ENCODE data around the gene WDR86.

Gene WDR86

DNA sequence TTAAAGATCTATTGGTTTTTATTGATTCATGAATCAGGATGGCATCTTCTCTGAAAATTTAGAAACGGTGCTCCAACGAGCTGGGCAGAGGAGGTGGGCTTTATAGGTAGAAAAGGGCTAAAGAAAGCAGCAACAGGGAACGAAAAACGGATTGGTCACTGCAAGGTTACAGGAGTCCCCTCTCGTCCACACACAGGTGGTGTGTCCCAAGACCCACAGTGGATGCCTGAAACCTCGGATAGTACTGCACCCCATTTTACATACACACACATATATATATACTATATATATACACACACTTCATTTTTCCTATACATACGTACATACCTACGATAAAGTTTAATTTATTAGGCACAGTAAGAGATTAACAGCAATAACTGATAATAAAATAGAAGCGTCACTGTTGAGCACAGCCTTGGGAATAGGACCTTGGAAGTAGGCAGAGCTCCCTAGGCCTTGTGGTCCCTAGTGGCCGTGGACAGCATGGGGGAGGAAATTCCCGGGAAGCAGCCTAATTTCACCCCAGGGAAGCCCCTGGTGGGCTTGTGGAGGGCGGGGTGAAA, 69.0 kb downstream of the WDR86 start:
- H3K27me3 ChIP-seq (ENCODE audit: insufficient read depth, poor library complexity, severe bottlenecking), result no peaks in the 10 kb centered on the region
- no peak for DNase-seq (ENCODE audit: low read depth in 1 of 2, low spot score in 1 of 2)
- H3K4me3 ChIP-seq (replicated peaks; ENCODE audit: insufficient read depth, low read length), result no peak overlapping the region
- H3K27ac ChIP-seq (replicated peaks), result no peak overlapping the region
- TF ChIP-seq GABPA (IDR thresholded peaks at IDR 0.05; ENCODE audit: low read depth) (no peak), SPI1 (IDR thresholded peaks at IDR 0.05; ENCODE audit: borderline replicate concordance, low read depth) (no peak), POLR2AphosphoS5 (IDR thresholded peaks at IDR 0.05; ENCODE audit: low read depth) (no peak)
- TF ChIP-seq, protein P1, sequence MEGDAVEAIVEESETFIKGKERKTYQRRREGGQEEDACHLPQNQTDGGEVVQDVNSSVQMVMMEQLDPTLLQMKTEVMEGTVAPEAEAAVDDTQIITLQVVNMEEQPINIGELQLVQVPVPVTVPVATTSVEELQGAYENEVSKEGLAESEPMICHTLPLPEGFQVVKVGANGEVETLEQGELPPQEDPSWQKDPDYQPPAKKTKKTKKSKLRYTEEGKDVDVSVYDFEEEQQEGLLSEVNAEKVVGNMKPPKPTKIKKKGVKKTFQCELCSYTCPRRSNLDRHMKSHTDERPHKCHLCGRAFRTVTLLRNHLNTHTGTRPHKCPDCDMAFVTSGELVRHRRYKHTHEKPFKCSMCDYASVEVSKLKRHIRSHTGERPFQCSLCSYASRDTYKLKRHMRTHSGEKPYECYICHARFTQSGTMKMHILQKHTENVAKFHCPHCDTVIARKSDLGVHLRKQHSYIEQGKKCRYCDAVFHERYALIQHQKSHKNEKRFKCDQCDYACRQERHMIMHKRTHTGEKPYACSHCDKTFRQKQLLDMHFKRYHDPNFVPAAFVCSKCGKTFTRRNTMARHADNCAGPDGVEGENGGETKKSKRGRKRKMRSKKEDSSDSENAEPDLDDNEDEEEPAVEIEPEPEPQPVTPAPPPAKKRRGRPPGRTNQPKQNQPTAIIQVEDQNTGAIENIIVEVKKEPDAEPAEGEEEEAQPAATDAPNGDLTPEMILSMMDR (IDR thresholded peaks at IDR 0.05; ENCODE audit: insufficient read depth, low read length), result no peak
- TF ChIP-seq, protein P2, sequence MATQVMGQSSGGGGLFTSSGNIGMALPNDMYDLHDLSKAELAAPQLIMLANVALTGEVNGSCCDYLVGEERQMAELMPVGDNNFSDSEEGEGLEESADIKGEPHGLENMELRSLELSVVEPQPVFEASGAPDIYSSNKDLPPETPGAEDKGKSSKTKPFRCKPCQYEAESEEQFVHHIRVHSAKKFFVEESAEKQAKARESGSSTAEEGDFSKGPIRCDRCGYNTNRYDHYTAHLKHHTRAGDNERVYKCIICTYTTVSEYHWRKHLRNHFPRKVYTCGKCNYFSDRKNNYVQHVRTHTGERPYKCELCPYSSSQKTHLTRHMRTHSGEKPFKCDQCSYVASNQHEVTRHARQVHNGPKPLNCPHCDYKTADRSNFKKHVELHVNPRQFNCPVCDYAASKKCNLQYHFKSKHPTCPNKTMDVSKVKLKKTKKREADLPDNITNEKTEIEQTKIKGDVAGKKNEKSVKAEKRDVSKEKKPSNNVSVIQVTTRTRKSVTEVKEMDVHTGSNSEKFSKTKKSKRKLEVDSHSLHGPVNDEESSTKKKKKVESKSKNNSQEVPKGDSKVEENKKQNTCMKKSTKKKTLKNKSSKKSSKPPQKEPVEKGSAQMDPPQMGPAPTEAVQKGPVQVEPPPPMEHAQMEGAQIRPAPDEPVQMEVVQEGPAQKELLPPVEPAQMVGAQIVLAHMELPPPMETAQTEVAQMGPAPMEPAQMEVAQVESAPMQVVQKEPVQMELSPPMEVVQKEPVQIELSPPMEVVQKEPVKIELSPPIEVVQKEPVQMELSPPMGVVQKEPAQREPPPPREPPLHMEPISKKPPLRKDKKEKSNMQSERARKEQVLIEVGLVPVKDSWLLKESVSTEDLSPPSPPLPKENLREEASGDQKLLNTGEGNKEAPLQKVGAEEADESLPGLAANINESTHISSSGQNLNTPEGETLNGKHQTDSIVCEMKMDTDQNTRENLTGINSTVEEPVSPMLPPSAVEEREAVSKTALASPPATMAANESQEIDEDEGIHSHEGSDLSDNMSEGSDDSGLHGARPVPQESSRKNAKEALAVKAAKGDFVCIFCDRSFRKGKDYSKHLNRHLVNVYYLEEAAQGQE (IDR thresholded peaks at IDR 0.05; ENCODE audit: insufficient replicate concordance, low read depth), result no peak

DNA sequence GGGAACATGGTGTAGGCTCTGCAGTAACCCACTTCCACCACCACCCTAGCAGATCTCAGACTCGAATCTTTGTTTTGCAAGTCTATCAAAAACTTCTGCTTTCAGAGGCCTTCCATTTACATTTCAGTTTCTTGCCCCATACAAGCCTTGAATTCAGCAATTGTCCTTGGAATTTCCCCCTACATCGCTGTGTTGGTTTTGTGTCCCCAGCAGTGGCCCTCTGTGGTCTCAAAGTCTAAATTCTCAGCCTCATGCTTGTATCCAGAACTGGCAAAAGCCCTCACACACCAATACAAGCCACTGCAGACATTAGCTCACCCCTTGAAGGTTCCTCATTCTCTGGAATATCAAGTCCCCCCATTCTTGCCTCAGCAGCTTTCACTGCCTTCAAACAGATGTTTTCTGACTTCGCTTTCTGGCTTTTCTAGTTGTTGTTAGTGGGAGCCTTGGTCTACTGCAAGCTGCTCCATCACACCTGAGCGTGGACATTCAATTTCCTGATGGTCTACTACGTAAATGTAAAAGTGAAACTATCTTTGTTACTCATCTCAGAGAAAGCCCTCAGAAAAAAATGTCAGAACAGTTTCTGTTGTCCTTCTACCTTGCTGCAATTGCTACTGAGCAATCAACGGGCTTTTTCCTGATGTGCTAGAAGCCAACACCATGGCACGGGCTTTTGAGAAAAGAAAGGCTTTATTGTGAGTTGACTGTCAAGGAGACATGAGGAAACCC, 70.0 kb downstream of the WDR86 start:
- Histone ChIP-seq H3K27me3 (ENCODE audit: insufficient read depth, poor library complexity, severe bottlenecking) (no peaks in the 10 kb centered on the region), H3K27ac (replicated peaks) (peak overlapping the region; percentile 77), H3K4me3 (replicated peaks; ENCODE audit: insufficient read depth, low read length) (no peak overlapping the region)
- DNase-seq (ENCODE audit: low read depth in 1 of 2, low spot score in 1 of 2), result peak in 1 of 2 experiments; percentile 78
- TF ChIP-seq, protein P2 (IDR thresholded peaks at IDR 0.05; ENCODE audit: insufficient replicate concordance, low read depth), result no peak
- TF ChIP-seq POLR2AphosphoS5 (IDR thresholded peaks at IDR 0.05; ENCODE audit: low read depth) (no peak), GABPA (IDR thresholded peaks at IDR 0.05; ENCODE audit: low read depth) (no peak), SPI1 (IDR thresholded peaks at IDR 0.05; ENCODE audit: borderline replicate concordance, low read depth) (no peak)
- TF ChIP-seq, protein P1 (IDR thresholded peaks at IDR 0.05; ENCODE audit: insufficient read depth, low read length), result no peak

DNA sequence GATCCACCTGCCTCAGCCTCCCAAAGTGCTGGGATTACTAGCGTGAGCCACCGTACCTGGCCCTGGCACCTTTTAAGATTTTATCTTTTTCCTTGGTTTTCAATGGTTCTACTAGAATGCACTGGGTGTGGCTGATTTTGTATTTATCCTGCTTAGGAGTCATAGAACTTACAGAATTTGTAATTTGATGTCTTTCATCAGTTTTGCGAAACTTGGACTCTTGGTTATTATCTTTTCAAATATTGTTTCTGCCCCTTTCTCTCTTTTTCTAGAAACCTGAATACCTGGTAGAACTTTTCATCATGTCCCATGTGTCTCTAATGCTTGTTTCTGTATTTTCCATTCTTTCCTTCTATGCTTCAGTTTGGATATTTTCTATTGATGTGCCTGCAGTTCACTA, 71.0 kb downstream of the WDR86 start:
- Histone ChIP-seq H3K27ac (replicated peaks) (no peak overlapping the region; the same call in 1 of the 2 replicates), H3K27me3 (ENCODE audit: insufficient read depth, poor library complexity, severe bottlenecking) (no peaks in the 10 kb centered on the region), H3K4me3 (replicated peaks; ENCODE audit: insufficient read depth, low read length) (no peak overlapping the region)
- no peak for DNase-seq (ENCODE audit: low read depth in 1 of 2, low spot score in 1 of 2)
- TF ChIP-seq POLR2AphosphoS5 (IDR thresholded peaks at IDR 0.05; ENCODE audit: low read depth) (no peak), GABPA (IDR thresholded peaks at IDR 0.05; ENCODE audit: low read depth) (no peak), SPI1 (IDR thresholded peaks at IDR 0.05; ENCODE audit: borderline replicate concordance, low read depth) (no peak)
- TF ChIP-seq, protein P1 (IDR thresholded peaks at IDR 0.05; ENCODE audit: insufficient read depth, low read length), result no peak
- TF ChIP-seq, protein P2 (IDR thresholded peaks at IDR 0.05; ENCODE audit: insufficient replicate concordance, low read depth), result no peak

Measured in HL-60 (cell line).